B cell (primary cell): ENCODE results near the gene RNH1.

Experiments
- EZH2 ChIP-seq: IDR thresholded peaks from 2 replicates; pipeline ENCODE4 v1.6.1; 2012; ENCODE audit warnings: borderline replicate concordance, low read depth, mild to moderate bottlenecking, moderate library complexity, low read length; ENCODE audit not compliant: insufficient read depth, poor library complexity, severe bottlenecking
- TF ChIP-seq, protein P1 (sequence below): fragments of 200-600 bp; IDR thresholded peaks from one replicate; pipeline ENCODE4 v1.8.0; 2022; ENCODE audit warnings: antibody characterized with exemption, mild to moderate bottlenecking

DNA sequence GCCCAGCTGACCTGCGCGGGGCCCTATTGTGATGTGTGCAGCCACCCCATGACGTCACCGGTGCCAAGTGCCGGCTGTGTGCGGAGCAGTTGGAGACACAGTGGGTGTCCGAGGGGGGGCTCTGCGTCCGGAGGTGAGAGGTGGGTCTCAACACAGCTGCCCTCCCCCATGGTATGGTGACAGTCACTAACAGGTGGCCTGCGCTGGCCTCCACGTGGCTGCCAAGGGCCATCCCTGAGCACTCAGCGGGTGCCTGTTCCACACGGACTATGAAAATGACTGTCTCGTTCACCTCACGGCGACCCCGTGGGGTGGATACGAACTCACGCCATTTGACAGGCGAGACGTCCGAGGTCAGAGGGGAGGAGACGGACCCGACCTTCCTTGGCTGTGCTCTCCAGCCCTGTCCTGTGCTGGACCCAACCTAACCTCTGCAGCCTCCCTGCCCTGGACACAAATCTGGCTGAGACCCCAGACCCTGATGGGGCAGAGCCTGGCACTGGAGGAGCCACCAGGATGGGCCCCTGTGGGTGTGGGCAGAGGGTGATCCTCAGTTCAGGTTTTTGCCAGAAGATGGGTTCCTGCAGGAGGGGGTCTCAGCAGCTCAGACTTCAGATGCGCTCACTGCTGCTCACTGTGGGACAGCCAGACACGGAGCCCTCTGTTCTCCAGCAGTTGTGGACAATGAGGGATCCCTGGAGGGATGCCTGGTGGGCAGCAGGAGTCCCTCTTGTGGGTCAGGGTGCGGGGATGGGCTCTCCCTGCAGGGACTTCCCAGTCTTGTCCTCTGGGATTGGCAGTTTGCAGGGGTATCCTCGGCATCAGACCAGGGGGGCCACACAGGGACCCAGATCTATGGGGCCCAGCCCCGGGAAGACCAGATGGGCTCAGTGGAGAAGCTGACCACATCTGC lies 22.0 kb upstream of the RNH1 start:
- TF ChIP-seq, protein P1, sequence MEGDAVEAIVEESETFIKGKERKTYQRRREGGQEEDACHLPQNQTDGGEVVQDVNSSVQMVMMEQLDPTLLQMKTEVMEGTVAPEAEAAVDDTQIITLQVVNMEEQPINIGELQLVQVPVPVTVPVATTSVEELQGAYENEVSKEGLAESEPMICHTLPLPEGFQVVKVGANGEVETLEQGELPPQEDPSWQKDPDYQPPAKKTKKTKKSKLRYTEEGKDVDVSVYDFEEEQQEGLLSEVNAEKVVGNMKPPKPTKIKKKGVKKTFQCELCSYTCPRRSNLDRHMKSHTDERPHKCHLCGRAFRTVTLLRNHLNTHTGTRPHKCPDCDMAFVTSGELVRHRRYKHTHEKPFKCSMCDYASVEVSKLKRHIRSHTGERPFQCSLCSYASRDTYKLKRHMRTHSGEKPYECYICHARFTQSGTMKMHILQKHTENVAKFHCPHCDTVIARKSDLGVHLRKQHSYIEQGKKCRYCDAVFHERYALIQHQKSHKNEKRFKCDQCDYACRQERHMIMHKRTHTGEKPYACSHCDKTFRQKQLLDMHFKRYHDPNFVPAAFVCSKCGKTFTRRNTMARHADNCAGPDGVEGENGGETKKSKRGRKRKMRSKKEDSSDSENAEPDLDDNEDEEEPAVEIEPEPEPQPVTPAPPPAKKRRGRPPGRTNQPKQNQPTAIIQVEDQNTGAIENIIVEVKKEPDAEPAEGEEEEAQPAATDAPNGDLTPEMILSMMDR: no peak
- no peak for TF ChIP-seq EZH2
